H4 (cell line): ENCODE data around the gene MAPKAPK2. TPM values are rescaled to one million over a fixed set of nuclear protein-coding genes. Genes with fewer than 3 reads are reported as not detected.
"Not testable (repeated sequence)": the region's sequence is repeated elsewhere in the genome, so short reads cannot be mapped to it uniquely, and the experiment has no call there.

Experiments
- DNase-seq: peaks from one replicate; pipeline ENCODE4 v3.0.0-alpha.2; 2015; ENCODE audit warnings: low spot score
- total RNA-seq: library from RNA; depleted of rRNA; stranded (reverse); fragments of >200 nt; shearing (Covaris generic); gene quantifications from 2 replicates; pipeline ENCODE4 v1.2.3, GENCODE V29; 2014; rRNA removed

Gene MAPKAPK2
- total RNA-seq, 1 experiment from 2014 or later, result 12.7 TPM

- DNase-seq, result no peak
Measured at GRCh38 chr1:206774093-206774492, 89.4 kb downstream of the MAPKAPK2 start.

DNA sequence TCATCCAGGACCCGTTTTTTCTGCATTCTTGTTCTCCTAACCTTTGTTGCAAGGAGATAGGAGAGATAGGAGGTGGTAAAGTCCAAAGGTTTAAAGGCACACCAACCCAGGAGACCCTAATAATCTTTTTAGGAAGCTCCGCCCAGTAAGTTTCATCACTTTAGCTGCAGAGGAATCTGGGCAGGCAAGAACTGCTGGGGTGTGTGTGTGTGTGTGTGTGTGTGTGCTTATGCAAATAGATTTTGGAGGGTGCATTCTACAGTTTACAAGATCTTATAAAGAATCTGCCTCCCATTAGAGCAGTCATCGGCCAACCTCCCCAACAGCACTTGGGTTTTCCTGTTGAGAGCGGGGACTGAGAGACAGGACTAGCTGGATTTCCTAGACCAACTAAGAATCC is 91.5 kb downstream of the MAPKAPK2 start:
- DNase-seq, result no peak

DNA sequence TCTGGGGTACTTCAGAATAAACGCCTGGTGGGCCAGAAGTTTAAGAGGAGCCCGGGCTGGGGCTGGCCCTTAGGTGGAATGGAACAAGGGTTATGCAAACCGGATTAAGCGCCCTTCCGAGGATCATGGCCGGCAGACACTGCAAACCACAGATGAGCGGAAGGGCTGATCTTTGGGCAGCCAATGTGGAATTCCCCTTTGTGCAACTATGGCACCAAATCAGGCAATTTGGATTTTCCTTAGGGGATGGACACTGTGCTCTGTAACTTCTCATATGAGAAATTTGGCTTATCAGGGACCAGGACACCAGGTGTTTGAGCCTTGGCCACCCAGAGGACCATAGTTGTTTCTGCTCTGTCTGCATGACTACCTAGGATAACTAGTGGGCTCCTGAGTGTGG is 93.3 kb downstream of the MAPKAPK2 start:
- no peak for DNase-seq

- DNase-seq, result not testable (repeated sequence)
Measured at GRCh38 chr1:206778911-206779310, 94.2 kb downstream of the MAPKAPK2 start.

- no peak for DNase-seq
Measured at GRCh38 chr1:206779638-206780037, 94.9 kb downstream of the MAPKAPK2 start.

- DNase-seq, result no peak
Measured at GRCh38 chr1:206782448-206782847, 97.7 kb downstream of the MAPKAPK2 start.

- DNase-seq, result no peak
Measured at GRCh38 chr1:206783506-206783905, 98.8 kb downstream of the MAPKAPK2 start.

Other genes with a start within 250 kb of the MAPKAPK2 start
- gene IKBKE, start 214.4 kb upstream of the MAPKAPK2 start, total RNA-seq, result 5.9 and 12.1 TPM in 2 replicates
- gene RASSF5, start 177.4 kb upstream of the MAPKAPK2 start, total RNA-seq, result 2.6 and 3.8 TPM in 2 replicates
- gene EIF2D, start 72.4 kb upstream of the MAPKAPK2 start, total RNA-seq, result 43.3 and 45.4 TPM in 2 replicates
- gene DYRK3, start 49.4 kb upstream of the MAPKAPK2 start, total RNA-seq, result 13.4 and 19.6 TPM in 2 replicates
- gene IL19, start 85.9 kb downstream of the MAPKAPK2 start, total RNA-seq, result not detected in 2 replicates
- not detected in 2 replicates for gene IL10, start 87.6 kb downstream of the MAPKAPK2 start, total RNA-seq
- gene IL20, start 180.7 kb downstream of the MAPKAPK2 start, total RNA-seq, result not detected in 2 replicates
- 1.1 TPM in 1 of 2 replicates, not detected in the other for gene IL24, start 212.5 kb downstream of the MAPKAPK2 start, total RNA-seq
- 0.12 and 1.3 TPM in 2 replicates for gene FCMR, start 237.0 kb downstream of the MAPKAPK2 start, total RNA-seq